ENCODE results near the gene IL3RA.

Gene IL3RA

GRCh38 chrX:1419545-1420355 is 83.2 kb downstream of the IL3RA start:
- TF ChIP-seq CTCF (IDR thresholded peaks at IDR 0.05; ENCODE audit: borderline replicate concordance, control extremely low read depth, extremely low read depth, insufficient read depth, missing control alignments): no peak
- no peak for DNase-seq (ENCODE audit: low spot score)
- in situ Hi-C loops (cut with MboI; ENCODE audit: low sequenced_read_pairs, unreplicated experiment): no loop called here

GRCh38 chrX:1420371-1420770 is 83.8 kb downstream of the IL3RA start:
- in situ Hi-C loops (cut with MboI; ENCODE audit: low sequenced_read_pairs, unreplicated experiment): no loop called here
- no peak for DNase-seq (ENCODE audit: low spot score)
- TF ChIP-seq CTCF (IDR thresholded peaks at IDR 0.05; ENCODE audit: borderline replicate concordance, control extremely low read depth, extremely low read depth, insufficient read depth, missing control alignments): no peak

GRCh38 chrX:1421433-1422134 is 85.0 kb downstream of the IL3RA start:
- in situ Hi-C loops (cut with MboI; ENCODE audit: low sequenced_read_pairs, unreplicated experiment): no loop called here
- DNase-seq (ENCODE audit: low spot score): no peak
- no peak for TF ChIP-seq CTCF (IDR thresholded peaks at IDR 0.05; ENCODE audit: borderline replicate concordance, control extremely low read depth, extremely low read depth, insufficient read depth, missing control alignments)

DNA sequence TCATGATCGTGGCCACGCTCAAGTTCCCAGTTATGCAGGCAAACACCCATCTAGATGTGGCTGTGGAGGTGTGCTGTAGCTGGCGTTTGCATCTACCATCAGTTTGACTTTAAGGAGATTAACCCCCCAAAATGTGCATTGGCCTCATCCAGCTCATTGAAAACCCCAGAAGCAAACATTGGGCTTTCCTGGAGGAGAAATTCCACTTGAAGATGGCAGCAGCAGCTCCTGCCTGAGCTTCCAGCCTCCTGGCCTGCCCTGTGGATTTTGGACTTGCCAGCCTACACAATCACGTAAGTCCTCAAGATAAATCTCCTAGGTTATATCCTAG is 85.5 kb downstream of the IL3RA start:
- no peak for TF ChIP-seq CTCF (IDR thresholded peaks at IDR 0.05; ENCODE audit: borderline replicate concordance, control extremely low read depth, extremely low read depth, insufficient read depth, missing control alignments)
- no peak for DNase-seq (ENCODE audit: low spot score)
- in situ Hi-C loops (cut with MboI; ENCODE audit: low sequenced_read_pairs, unreplicated experiment): no loop called here

DNA sequence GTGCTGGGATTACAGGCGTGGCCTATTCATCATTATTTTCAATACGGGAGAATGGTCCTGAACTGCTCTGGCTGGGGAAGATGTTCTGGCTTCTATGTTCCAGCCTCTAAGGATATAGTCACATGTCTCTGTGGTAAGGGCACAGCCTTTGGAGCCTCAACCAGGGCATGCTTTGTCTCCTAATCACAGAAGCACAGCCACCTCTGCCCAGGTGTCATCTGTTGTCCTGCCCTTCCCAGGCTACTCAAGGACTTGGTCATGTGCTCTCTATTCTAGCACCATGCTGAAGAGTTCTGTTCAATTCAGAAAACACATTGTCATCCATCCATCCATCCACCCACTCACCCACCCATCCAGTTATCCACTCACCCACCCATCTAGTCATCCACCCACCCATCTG is 86.6 kb downstream of the IL3RA start:
- TF ChIP-seq CTCF (IDR thresholded peaks at IDR 0.05; ENCODE audit: borderline replicate concordance, control extremely low read depth, extremely low read depth, insufficient read depth, missing control alignments): no peak
- DNase-seq (ENCODE audit: low spot score): no peak
- in situ Hi-C loops (cut with MboI; ENCODE audit: low sequenced_read_pairs, unreplicated experiment): no loop called here

DNA sequence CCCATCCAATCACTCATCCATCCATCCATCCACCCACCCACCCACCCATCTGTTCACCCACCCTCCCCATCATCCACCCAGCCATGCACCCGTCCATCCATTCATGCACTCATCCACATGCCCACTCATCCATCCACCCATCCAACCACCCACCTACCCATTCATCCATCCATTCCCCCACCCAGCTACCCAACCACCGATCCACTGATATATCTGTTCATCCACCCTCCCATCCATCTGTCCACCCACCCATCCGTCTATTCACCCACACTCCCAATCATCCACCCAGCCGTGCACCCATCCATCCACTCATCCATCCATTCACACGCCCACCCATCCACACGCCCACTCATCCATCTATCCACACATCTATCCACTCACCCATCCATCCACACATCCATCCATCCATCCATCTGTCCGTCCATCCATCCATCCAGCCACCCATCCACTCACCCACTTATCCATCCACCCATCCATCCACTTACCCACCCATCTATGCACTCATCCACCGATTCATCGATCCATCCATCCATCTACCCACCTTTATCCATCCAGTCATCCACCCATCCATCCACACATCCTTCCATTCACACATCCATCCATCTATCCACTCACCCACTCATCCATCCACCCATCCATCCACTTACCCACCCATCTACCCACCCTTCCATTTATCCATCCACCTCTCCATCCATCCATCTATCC is 87.7 kb downstream of the IL3RA start:
- no peak for DNase-seq (ENCODE audit: low spot score)
- in situ Hi-C loops (cut with MboI; ENCODE audit: low sequenced_read_pairs, unreplicated experiment): no loop called here
- no peak for TF ChIP-seq CTCF (IDR thresholded peaks at IDR 0.05; ENCODE audit: borderline replicate concordance, control extremely low read depth, extremely low read depth, insufficient read depth, missing control alignments)

Data from GM13976 (cell line).